HG02759 (cell line): ENCODE measurements around the gene CDH23.

Source experiments
- ATAC-seq: cut with Tn5 transposase; IDR thresholded peaks from one replicate; pipeline ENCODE4 v1.9.1; 2021; ENCODE audit warnings: mild to moderate bottlenecking, moderate library complexity; ENCODE audit not compliant: unreplicated experiment

The CDH23 gene

DNA sequence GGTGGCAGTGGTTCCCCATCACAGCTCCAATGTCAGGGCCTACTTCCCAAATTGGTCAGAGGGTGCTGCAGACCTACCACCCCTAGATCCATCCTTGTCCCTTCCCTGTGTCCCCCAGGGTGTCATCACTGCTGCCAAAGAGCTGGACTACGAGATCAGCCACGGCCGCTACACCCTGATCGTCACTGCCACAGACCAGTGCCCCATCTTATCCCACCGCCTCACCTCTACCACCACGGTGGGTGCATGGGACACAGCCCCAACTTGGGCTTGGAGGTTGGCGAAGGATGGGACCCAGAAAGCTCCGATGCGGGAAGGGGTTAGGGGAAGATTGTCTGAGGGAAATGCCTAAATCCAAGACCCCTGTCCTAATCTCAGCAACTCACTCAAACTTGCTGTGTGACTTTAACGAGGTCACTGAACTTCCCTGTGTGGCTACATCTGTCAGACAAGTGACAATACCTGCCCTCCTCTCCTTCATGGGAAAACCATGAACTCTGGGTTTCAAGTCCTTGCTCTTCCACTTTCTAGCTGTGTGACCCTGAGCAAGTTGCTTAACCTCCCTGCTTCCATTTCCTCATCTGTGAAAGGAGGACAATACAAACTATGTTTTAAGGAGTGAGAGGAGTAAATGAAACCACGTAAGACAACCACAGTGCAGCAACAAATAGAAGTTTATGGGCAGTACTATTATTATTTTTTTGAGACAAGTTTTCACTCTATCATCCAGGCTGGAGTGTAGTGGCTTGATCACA lies 381.5 kb downstream of the CDH23 start:
- no peak for ATAC-seq

DNA sequence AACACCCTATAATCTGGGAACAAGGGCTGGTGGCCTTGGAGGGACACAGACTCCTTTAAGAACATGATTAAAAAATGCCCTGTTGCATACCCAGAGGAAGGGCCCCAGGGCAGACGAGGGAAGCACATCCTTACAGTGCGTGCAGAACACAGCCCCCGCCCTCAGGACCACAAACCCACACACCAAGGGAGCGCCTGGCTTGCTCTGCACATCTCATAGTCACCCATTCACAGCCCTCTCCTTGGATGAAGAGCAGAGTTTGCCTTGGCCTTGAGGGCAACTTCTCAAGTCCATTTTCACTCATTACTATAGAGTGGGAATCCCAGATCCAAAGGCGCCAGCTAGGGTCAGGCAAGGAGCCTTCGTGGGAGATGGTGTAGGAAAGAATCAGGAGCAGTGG lies 382.9 kb downstream of the CDH23 start:
- no peak for ATAC-seq

DNA sequence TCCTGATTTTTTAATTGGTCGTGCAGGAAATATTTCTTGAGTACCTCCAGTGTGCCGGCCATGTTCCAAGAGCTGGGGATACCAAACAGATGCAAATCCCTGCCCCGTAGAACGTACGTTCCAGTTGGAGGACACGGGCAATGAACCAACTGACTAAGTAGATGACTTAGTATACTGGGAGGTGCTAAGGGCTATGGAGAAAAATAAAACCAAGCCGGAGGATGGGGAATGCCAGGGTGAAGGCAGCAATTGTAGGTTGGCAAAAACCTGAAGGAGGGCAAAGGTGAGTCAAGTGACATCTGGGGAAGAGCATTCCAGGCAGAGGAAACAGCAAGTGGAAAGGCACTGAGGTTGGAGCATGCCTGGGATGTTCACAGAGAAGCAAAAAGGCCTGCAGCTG lies 383.4 kb downstream of the CDH23 start:
- no peak for ATAC-seq

DNA sequence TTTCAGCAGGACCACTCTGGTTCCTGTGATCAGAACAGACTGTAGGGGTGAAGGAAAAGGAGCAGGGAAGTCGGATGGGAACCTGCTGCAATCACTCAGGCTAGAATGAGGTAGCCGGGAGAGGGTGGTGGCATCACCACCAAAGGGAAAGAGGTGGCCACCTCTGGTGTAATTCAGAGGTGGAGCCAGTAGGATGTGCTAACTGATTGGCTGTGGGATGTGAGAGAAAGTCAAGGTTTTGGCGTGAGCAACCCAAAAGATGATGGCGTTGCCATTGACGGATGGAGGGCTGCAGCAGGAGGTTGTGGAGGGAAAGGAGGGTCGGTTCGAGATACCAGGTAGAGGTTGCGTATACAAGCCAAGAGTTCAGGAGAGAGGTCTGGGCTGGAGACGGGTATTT lies 384.0 kb downstream of the CDH23 start:
- ATAC-seq, result no peak

GRCh38 chr10:71782221-71782916 lies 385.6 kb downstream of the CDH23 start:
- ATAC-seq, result no peak

DNA sequence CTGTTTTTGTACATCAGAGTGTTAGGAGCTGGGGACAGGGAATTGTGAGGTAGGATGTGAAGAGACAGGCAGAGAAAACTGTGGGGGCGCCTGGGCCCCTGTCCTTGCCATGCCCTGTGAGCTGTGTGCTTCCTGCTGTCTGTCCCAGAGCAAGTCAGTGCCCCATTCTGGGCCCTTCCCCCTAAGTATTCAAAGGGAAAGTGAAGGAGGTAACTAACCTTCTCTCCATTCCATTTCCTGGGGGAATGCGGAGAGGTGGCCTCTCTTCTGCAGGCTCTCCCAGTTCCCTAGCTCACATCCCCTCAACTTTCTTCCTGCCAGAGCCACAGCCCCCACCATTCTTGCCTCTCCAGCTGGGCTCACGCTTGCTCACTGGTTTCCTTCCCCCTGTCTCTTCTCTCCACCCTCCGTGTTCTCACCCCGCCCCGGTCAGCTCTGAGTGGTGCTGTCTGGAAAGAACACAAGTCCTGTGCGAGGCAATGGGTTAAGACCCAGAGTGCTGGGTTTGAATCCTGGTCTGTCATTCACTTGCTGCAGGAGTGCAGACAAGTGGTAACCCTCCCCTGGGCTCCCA lies 386.3 kb downstream of the CDH23 start:
- ATAC-seq, result no peak

DNA sequence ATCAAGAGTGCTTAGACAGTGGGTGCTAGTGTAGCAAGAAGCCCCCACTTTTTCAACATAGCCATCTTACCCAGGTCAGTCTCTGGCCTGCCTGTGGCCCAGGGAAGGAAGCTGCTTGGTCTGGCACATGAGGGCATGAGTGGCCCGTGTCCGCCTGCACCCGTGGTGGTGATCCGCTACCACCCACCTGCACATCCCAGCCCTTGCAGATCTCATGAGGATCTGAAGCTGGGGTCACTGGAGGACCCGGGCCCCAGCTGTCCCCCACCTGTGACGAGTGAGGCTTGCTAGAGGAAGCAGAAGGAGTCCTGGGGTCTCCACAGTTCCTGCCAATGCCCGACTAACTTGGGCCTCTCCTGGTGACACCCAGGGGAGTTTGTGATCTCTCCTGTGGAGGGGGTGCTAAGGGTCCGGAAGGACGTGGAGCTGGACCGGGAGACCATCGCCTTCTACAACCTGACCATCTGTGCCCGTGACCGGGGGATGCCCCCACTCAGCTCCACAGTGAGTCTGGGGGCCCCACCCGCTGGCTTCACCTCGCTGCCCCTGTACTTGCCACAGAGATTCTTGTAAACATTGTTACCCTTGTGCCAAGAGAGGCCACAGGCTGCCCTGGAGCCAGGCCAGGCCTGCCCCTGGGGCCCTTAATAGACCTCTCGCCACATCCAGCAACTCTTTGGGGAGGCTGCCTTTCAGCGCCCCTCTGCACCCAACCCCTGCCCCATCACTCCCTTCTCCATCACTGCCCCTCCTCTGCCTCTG lies 387.4 kb downstream of the CDH23 start:
- no peak for ATAC-seq

DNA sequence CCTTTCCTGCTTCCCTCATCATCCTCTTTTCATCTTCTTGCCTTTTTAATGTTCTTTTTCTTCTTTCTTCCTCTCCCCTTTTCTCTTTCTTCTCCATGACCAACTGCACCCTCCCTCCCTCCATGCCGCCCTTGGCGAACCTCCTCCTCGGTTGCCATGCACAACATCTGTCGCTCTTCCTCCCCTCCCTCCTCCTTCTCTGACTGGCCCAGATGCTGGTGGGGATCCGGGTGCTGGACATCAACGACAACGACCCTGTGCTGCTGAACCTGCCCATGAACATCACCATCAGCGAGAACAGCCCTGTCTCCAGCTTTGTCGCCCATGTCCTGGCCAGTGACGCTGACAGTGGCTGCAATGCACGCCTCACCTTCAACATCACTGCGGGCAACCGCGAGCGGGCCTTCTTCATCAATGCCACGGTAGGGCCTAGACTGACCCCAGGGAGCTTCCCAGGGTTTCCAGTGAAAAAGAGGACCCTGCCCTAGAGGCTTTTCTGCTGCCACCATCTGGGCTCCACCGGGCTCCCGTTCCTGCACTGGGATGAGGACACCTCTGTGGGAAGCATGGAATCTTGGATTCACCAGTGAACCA lies 388.1 kb downstream of the CDH23 start:
- ATAC-seq, result no peak

GRCh38 chr10:71788954-71789353 lies 392.2 kb downstream of the CDH23 start:
- ATAC-seq, result no peak

GRCh38 chr10:71789871-71790270 lies 393.2 kb downstream of the CDH23 start:
- no peak for ATAC-seq

DNA sequence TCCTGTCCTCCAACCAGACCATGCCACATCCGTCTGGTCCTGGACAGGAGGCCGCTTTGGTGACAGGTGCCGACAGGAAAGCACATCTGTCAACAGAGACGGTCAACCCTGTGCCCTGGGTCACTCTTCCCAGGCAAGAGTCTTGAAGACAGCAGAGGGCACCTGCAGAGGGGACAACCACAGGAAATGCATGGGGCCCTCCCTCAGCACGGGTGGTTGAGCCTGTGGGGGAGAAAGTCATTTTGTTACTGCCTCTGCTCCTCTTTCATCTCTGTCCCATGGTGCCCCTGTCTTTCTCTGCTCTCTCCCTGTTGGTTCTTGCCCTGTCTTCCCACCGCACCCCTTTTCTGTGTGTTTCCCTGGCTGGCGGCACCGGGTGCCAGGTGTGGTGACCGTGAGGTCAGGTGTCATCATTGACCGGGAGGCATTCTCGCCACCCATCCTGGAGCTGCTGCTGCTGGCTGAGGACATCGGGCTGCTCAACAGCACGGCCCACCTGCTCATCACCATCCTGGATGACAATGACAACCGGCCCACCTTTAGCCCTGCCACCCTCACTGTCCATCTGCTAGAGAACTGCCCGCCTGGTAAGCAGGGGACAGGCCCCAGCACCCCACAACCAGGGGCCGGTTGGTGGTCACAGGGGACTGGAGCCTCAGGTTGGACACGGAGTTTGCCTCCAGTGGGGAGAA lies 394.2 kb downstream of the CDH23 start:
- ATAC-seq, result peak; percentile 55

- no peak for ATAC-seq
Observed at GRCh38 chr10:71795248-71795647, 398.5 kb downstream of the CDH23 start.

- ATAC-seq, result no peak
Observed at GRCh38 chr10:71796749-71797405, 400.2 kb downstream of the CDH23 start.

GRCh38 chr10:71797533-71798307 lies 401.0 kb downstream of the CDH23 start:
- ATAC-seq, result no peak

GRCh38 chr10:71798308-71798624 lies 401.5 kb downstream of the CDH23 start:
- no peak for ATAC-seq

- ATAC-seq, result no peak
Observed at GRCh38 chr10:71799112-71799511, 402.4 kb downstream of the CDH23 start.

GRCh38 chr10:71799608-71800453 lies 403.1 kb downstream of the CDH23 start:
- no peak for ATAC-seq

- peak; percentile 85 for ATAC-seq
Observed at GRCh38 chr10:71801361-71801760, 404.6 kb downstream of the CDH23 start.
